NCI-H1105 treated with DMSO at 0.1 percent for 48 hours (cell line): ENCODE results near the gene NOVA1.
"Not testable (repeated sequence)": the region's sequence is repeated elsewhere in the genome, so short reads cannot be mapped to it uniquely, and the experiment has no call there.

Source experiments
- DNase-seq: peaks from one replicate; lab custom pipeline; 2025; lab: John Stamatoyannopoulos, UW

Gene NOVA1

GRCh38 chr14:26597589-26598080 lies at the start of gene NOVA1:
NOVA1 (minus strand) TSS chr14:26598033; CDS start chr14:26597436, 597 bp downstream.
- no peak for DNase-seq

DNA sequence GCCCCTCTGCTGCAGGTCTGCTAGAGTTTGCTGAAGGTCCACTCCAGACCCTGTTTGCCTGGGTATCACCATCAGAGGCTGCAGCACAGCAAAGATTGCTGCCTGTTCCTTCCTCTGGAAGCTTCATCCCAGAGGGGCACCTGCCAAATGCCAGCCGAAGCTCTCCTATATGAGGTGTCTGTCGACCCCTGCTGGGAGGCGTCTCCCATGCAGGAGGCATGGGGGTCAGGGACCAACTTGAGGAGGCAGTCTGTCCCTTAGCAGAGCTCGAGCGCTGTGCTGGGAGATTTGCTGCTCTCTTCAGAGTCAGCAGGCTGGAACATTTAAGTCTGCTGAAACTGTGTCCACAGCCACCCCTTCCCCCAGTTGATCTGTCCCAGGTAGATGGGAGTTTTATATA lies 47.2 kb upstream of the NOVA1 start:
- not testable (repeated sequence) for DNase-seq

GRCh38 chr14:26636561-26636960 lies 38.7 kb upstream of the NOVA1 start:
- DNase-seq, result no peak

GRCh38 chr14:26634946-26635345 lies 37.1 kb upstream of the NOVA1 start:
- not testable (repeated sequence) for DNase-seq

DNA sequence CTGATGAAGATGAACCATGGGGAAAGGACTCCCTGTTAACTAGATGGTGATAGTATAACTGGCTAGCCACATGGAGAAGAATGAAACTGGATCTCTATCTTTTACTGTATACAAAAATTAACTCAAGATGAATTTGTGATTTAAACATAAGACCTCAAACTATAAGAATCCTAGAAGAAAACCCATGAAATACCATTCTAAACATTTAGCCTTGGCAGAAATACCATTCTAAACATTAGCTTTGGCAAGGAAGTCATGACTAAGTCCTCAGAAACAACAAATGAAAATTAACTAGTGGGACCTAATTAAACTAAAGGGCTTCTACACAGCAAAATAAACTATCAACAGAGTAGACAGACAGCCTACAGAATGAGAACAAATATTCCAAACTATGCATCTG lies 28.4 kb upstream of the NOVA1 start:
- DNase-seq, result no peak

DNA sequence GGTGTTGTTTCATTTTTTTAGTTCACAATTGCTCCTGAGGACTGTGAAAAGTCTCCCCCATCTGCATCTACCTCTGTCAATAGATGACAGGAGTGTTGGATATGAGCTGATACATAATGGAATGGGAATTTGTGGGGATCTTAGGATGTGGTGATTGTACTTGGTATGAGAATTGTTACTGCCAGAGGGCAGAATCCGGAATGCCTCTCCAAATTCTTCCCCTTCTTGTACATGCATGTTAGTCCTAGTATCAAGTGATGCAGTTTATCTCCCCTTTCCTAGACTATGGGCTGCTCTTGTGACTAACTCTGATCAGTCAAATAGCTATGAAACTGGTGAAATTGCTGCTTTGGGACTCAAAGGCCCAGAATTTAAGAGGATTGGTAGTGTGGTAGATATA lies 24.8 kb upstream of the NOVA1 start:
- no peak for DNase-seq

DNA sequence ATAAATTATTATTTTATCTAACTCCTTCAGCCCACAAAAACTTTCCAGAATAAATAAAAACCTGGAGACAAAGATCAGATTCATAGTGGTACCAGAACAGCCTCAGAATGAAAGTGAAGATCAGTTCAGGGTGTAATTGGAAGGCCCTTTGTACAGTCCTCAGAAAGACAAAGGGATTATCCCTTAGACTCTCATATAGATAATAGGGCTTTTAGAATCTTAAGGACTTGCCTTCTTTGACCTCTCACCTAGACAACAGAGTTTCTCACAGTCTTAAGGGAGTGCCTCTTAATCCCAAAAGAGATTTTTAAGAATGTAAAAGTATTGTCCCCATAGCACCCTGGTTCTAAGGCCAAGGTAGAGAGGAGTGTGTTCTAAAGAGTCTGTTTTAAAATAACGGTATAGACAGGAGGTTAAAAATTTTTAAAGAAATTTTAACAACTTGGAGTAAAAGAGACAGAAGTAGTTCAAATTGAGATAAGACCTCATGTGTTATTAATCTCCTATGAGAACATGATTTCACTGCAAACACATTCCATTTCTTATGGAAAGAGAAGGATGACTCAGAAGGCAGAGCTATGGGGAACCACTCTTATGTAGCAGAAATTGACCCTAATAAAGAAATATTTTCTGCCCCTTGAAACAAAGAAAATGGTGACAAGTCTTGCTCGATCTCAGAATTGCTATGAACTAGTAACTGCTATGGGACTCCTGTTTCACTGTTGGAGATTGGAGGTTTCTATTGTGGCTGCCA lies 24.2 kb upstream of the NOVA1 start:
- DNase-seq, result no peak

DNA sequence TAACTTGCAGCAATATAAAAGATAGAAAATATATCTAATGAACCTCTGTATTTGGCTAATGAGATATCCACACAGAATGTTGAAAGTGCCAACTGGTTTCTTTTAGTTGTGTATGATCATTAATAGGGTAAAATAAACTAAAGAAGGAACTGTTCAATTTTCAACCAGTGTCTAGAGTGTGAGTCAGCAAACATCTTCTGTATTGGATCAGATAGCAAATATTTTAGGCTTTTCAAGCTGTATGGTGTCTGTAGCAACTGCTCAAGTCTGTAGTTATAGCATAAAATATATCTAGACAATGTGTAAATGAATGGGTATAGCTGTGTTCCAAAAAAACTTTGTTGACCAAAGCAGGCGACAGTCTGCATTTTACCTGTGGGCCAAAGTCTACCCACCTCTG lies 23.5 kb upstream of the NOVA1 start:
- DNase-seq, result no peak

- DNase-seq, result no peak
Observed at GRCh38 chr14:26611259-26611658, 13.4 kb upstream of the NOVA1 start.

DNA sequence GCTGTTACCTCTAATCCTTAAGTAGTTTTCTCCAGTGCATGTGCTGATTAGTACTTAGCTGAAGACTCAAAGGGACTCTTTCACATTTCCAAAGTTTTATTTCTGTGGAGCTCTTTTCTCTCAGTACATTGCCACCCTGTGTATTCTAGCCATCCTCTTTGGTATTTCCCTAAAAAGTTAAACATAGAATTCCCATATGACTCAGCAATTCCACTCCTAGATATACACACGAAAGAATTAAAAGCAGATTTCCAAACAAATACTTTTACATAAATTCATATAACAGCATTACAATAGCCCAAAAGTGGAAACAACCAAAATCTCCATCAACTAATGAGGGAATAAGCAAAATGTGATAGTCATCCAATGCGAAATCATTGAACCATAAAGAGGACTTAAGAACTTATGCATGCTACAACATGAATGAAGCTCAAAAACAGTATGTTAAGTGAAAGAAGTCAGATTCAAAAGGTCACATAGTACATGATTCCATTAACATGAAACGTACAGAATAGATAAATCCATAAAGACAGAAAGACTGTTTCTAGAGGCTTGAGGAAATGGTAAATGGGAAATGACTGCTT lies 9.0 kb upstream of the NOVA1 start:
- no peak for DNase-seq

DNA sequence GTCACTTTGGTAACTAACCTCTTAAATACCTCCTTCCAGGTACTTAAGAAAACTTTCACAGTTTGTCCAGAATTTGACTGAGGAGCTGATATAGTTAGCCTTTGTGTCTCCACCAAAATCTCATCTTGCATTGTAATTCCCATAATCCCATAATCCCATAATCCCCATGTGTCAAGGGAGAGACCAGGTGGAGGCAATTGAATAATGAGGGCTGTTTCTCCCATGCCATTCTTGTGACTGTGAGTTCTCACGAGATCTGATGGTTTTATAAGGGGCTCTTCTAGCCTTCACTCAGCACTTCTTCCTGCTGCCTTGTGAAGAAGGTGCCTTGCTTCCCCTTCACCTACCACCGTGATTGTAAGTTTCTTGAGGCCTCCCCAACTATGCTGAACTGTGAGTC lies 7.8 kb upstream of the NOVA1 start:
- no peak for DNase-seq

- DNase-seq, result no peak
Observed at GRCh38 chr14:26602902-26603301, 5.1 kb upstream of the NOVA1 start.

GRCh38 chr14:26601856-26602255 lies 4.0 kb upstream of the NOVA1 start:
- no peak for DNase-seq

GRCh38 chr14:26599291-26599690 lies 1.5 kb upstream of the NOVA1 start:
- no peak for DNase-seq

- DNase-seq, result no peak
Observed at GRCh38 chr14:26598672-26599131, 869 bp upstream of the NOVA1 start.

DNA sequence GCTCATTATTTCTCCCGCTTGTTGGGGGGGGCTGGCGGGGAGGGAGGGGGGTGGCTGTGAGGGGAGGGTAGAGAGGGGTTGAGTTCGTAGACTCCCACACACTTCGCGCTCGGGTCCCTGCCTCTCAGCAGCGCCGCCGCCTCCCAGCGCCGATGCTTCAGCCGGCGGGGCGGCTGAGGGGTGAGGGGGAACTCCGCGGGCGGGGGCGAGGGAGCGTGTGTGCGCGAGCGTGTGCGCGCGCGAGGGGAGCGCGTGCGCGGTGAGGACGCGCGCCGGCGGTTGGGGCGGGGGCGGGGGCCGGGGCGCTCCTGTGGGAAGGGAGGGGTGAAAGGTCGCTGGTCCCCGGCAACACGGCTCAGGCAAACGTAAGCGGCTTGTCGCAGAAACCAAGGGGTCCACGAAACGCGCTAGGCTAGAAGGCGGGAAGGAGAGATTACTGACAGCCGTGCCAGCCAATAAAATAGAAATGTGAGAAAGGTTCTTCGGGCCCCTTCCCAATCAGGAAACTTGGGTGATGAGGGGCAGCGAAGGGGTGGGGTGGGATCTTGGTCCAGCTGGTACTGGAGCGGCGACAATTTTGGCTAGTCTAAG lies 343 bp upstream of the NOVA1 start:
- DNase-seq, result peak; percentile 97

DNA sequence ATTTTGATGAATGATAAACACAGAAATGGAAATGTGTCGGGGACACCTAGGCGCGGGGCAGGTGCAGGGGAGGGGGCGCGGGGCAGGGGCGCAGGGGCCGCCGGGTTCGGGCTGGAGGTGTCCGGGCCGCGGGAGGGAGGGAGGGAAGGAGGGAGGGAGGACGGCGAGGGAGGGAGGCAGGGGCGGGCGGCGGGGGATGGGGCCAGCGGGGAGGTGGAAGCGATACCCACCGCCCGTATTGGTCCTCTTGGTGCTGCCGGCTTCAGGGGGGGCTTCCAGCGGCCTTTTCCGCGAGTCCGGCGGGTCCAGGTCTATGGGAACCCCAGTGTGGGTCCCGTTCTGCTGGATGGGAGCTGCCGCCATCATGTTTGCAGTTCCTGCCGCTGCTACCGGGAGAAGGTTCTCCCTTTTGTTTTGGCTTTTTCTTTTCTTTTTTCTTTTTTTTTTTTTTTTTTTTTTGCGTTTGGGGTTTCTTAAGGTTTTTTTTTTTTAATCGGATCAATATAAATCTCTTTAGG lies 703 bp downstream of the NOVA1 start:
- peak; percentile 42 for DNase-seq

DNA sequence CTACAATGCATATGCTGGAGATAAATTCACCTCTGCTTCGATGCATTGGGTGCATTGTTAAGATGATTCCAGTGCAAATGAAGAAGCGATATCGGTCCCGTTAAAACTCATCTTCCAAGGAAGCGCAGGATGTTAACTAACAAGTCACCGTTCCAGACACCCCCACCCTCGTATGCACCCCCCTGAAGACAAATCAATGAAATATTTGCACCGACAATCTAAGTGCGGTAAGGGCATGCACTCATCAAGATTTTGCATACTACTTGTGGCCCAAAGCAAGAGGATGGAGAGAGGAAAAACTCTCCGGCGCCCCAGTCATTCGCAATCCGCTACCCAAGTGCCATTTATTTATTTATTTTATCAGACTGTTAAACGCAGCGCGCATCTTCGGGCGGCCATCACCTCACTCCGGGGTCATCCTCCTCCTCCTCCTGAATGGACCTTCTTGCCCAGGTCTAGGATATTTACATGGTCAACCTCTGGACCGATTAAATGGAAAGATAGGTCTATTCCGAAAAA lies 1.2 kb downstream of the NOVA1 start:
- peak; percentile 42 for DNase-seq

GRCh38 chr14:26595926-26596542 lies 1.8 kb downstream of the NOVA1 start:
- DNase-seq, result peak; percentile 8

GRCh38 chr14:26594756-26595545 lies 2.9 kb downstream of the NOVA1 start:
- peak; percentile 18 for DNase-seq

GRCh38 chr14:26594148-26594547 lies 3.7 kb downstream of the NOVA1 start:
- DNase-seq, result no peak
